ENCODE data around the gene NODAL.

Gene NODAL

GRCh38 chr10:70462349-70462984 is 21.0 kb upstream of the NODAL start:
- no peaks in the 10 kb centered on the region for H4K20me1 ChIP-seq (ENCODE audit: low read depth, low read length)
- H3K27ac ChIP-seq (ENCODE audit: low read depth, low read length): no peak overlapping the region
- H3K9me3 ChIP-seq (ENCODE audit: insufficient read depth, low read length): no peaks in the 10 kb centered on the region
- H3K36me3 ChIP-seq (ENCODE audit: low read length): no peaks in the 10 kb centered on the region
- no peaks in the 10 kb centered on the region for H3K79me2 ChIP-seq (ENCODE audit: insufficient read depth, low read length)
- H3K4me2 ChIP-seq (ENCODE audit: low read depth, low read length, poor library complexity, severe bottlenecking): no peak overlapping the region
- no peaks in the 10 kb centered on the region for H3F3A ChIP-seq (ENCODE audit: insufficient read depth)
- no peak overlapping the region for H2AFZ ChIP-seq (ENCODE audit: low read depth, low read length, severe bottlenecking)
- H3K9ac ChIP-seq (ENCODE audit: low read length): no peak overlapping the region
- H3K4me3 ChIP-seq (ENCODE audit: insufficient read depth, low read length, poor library complexity, severe bottlenecking): no peak overlapping the region
- H3K27me3 ChIP-seq (ENCODE audit: low read length): no peaks in the 10 kb centered on the region
- TF ChIP-seq, protein P1, sequence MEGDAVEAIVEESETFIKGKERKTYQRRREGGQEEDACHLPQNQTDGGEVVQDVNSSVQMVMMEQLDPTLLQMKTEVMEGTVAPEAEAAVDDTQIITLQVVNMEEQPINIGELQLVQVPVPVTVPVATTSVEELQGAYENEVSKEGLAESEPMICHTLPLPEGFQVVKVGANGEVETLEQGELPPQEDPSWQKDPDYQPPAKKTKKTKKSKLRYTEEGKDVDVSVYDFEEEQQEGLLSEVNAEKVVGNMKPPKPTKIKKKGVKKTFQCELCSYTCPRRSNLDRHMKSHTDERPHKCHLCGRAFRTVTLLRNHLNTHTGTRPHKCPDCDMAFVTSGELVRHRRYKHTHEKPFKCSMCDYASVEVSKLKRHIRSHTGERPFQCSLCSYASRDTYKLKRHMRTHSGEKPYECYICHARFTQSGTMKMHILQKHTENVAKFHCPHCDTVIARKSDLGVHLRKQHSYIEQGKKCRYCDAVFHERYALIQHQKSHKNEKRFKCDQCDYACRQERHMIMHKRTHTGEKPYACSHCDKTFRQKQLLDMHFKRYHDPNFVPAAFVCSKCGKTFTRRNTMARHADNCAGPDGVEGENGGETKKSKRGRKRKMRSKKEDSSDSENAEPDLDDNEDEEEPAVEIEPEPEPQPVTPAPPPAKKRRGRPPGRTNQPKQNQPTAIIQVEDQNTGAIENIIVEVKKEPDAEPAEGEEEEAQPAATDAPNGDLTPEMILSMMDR (IDR thresholded peaks at IDR 0.05; ENCODE audit: insufficient read depth, low read length, poor library complexity, severe bottlenecking): no peak
- TF ChIP-seq EZH2phosphoT487 (conservative IDR thresholded peaks at IDR 0.05; ENCODE audit: low read length): no peak
- no peaks in the 10 kb centered on the region for H3K9me2 ChIP-seq (replicated peaks; ENCODE audit: insufficient read depth, low read length)

DNA sequence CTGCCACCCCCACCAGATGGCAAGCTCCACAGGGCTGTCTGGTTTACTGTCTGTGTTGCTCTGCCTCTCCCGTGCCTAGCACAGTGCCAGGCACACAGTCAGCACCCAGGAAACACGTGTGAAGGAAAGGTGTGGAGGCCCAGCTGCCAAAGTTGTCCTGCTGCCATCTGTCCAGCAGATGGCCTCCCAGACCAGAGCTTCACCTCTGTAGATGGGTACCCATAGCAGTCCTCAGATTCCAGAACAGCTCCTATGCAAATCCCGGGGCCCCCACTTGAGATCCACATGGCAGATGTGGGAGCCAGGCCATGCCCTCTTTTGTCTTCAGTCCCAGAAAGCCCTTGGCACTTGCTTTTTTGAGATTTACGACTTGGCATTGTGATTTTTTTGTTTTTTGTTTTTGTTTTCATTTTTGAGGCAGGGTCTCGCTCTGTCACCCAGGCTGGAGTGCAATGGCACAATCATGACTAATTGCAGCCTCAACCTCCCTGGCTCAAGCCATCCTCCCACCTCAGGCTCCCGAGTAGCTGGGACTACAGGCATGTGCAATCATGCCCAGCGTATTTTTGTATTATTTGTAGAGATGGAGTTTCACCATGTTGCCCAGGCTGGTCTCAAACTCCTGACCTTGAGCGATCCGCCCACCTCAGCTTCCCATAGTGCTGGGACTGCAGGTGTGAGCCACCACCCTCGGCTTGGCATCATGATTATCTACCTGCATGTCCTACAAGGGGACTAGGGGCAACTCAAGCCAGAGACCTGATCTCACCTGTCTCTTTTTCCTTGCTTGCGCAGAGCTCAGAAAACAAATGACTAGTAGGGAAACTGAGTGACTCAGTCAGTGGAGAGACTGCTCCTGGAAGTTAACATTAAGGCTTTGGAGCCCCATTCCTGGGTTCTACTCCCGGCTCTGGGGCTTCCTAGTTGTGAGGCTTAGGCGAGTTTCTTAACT is 20.2 kb upstream of the NODAL start:
- no peaks in the 10 kb centered on the region for H3F3A ChIP-seq (ENCODE audit: insufficient read depth)

DNA sequence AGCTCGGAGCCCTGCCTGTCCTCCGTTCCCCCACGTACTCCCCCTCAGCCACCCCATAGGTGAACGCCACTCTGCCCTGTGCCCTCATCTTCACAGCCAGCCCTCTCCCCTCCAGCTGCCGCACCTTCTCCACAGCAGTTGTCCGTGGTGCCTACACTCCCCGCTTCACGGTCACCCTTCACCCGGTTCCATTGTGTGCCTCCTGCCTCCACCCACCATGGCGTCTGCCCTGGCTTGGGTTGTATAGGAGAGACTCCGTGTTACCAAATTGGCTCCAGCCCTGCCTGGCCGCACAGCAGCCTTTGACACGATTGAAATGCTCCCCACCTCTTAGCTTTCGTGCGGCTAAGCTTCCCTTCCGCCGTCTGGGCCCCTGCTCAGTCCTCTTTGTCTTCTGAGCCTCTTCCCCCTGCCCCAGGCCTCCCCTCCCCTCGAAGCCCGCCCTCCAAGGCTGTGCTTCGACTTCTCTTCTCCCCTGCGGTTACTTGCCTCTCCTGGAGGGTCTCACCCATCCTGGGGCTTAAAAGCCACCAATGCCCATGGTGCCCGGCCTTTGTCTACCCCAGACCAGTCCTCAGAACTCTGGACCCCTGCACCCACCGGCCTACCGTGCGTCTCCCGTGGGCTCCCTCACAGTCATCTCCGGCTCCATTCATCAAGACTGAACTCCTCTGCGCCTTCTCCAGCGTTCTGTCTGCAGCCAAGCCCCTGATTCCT is 18.5 kb upstream of the NODAL start:
- no peaks in the 10 kb centered on the region for H3K9me3 ChIP-seq (ENCODE audit: insufficient read depth, low read length)
- H3K79me2 ChIP-seq (ENCODE audit: insufficient read depth, low read length): no peaks in the 10 kb centered on the region
- H3F3A ChIP-seq (ENCODE audit: insufficient read depth): no peaks in the 10 kb centered on the region
- TF ChIP-seq EZH2phosphoT487 (conservative IDR thresholded peaks at IDR 0.05; ENCODE audit: low read length): no peak
- TF ChIP-seq, protein P1 (IDR thresholded peaks at IDR 0.05; ENCODE audit: insufficient read depth, low read length, poor library complexity, severe bottlenecking): no peak
- H3K9me2 ChIP-seq (replicated peaks; ENCODE audit: insufficient read depth, low read length): no peaks in the 10 kb centered on the region
- H3K4me3 ChIP-seq (ENCODE audit: insufficient read depth, low read length, poor library complexity, severe bottlenecking): no peak overlapping the region
- H3K27me3 ChIP-seq (ENCODE audit: low read length): no peaks in the 10 kb centered on the region
- H3K4me2 ChIP-seq (ENCODE audit: low read depth, low read length, poor library complexity, severe bottlenecking): no peak overlapping the region
- no peak overlapping the region for H2AFZ ChIP-seq (ENCODE audit: low read depth, low read length, severe bottlenecking)
- H4K20me1 ChIP-seq (ENCODE audit: low read depth, low read length): no peaks in the 10 kb centered on the region
- no peak overlapping the region for H3K9ac ChIP-seq (ENCODE audit: low read length)
- no peaks in the 10 kb centered on the region for H3K36me3 ChIP-seq (ENCODE audit: low read length)
- no peak overlapping the region for H3K27ac ChIP-seq (ENCODE audit: low read depth, low read length)

More for the DNA sequence above, 20.2 kb upstream of the NODAL start:
- H3K27me3 ChIP-seq (ENCODE audit: low read length): no peaks in the 10 kb centered on the region
- H4K20me1 ChIP-seq (ENCODE audit: low read depth, low read length): no peaks in the 10 kb centered on the region
- H3K36me3 ChIP-seq (ENCODE audit: low read length): no peaks in the 10 kb centered on the region
- TF ChIP-seq, protein P1 (IDR thresholded peaks at IDR 0.05; ENCODE audit: insufficient read depth, low read length, poor library complexity, severe bottlenecking): peak; percentile 85
- TF ChIP-seq EZH2phosphoT487 (conservative IDR thresholded peaks at IDR 0.05; ENCODE audit: low read length): no peak
- H3K4me2 ChIP-seq (ENCODE audit: low read depth, low read length, poor library complexity, severe bottlenecking): no peak overlapping the region
- H3K9me3 ChIP-seq (ENCODE audit: insufficient read depth, low read length): no peaks in the 10 kb centered on the region
- H3K27ac ChIP-seq (ENCODE audit: low read depth, low read length): no peak overlapping the region
- H3K4me3 ChIP-seq (ENCODE audit: insufficient read depth, low read length, poor library complexity, severe bottlenecking): no peak overlapping the region
- H3K9me2 ChIP-seq (replicated peaks; ENCODE audit: insufficient read depth, low read length): no peaks in the 10 kb centered on the region
- no peak overlapping the region for H3K9ac ChIP-seq (ENCODE audit: low read length)
- H2AFZ ChIP-seq (ENCODE audit: low read depth, low read length, severe bottlenecking): no peak overlapping the region
- no peaks in the 10 kb centered on the region for H3K79me2 ChIP-seq (ENCODE audit: insufficient read depth, low read length)

Measured in SU-DHL-6 (cell line).